Keratinocyte (primary cell): ENCODE measurements around the gene GGTLC2.

Experiments
- EZH2 ChIP-seq: IDR thresholded peaks from one replicate; pipeline ENCODE4 v1.6.1; 2012; ENCODE audit warnings: inconsistent platforms, mild to moderate bottlenecking, low read length, moderate library complexity
- TF ChIP-seq, protein P1 (sequence below), 3 experiments: IDR thresholded peaks in 1 of 3; conservative IDR thresholded peaks in 1 of 3; optimal IDR thresholded peaks in 1 of 3; 2 replicates in 2 of 3; 3 replicates in 1 of 3; pipeline versions ENCODE3 to v1.5.1; 2011; ENCODE audit warnings: low read length in 3 of 3, mild to moderate bottlenecking in 3 of 3, moderate library complexity in 2 of 3, control low read depth in 1 of 3, inconsistent platforms in 1 of 3; ENCODE audit not compliant: insufficient read depth in 2 of 3; ENCODE audit errors: extremely low read depth in 1 of 3

DNA sequence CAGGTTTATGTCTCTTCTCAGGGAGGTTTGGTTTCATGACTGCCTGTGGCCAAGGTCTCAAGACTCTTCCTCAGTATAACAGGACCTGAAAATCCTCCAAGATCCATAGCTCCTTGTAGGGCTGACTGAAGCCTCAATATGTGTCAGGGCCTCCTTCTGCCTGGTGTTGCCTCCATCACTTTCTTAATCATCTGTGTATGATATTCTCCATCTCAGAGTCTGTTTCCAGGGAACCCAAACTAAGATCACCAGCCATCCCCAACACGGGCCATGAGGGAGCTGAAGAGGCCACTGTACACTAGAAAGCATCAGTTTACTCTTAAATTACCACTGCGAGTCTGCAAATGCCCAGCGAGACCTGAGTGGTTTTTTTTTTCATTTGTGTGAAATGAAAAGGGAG lies 17.7 kb downstream of the GGTLC2 start:
- TF ChIP-seq, protein P1, sequence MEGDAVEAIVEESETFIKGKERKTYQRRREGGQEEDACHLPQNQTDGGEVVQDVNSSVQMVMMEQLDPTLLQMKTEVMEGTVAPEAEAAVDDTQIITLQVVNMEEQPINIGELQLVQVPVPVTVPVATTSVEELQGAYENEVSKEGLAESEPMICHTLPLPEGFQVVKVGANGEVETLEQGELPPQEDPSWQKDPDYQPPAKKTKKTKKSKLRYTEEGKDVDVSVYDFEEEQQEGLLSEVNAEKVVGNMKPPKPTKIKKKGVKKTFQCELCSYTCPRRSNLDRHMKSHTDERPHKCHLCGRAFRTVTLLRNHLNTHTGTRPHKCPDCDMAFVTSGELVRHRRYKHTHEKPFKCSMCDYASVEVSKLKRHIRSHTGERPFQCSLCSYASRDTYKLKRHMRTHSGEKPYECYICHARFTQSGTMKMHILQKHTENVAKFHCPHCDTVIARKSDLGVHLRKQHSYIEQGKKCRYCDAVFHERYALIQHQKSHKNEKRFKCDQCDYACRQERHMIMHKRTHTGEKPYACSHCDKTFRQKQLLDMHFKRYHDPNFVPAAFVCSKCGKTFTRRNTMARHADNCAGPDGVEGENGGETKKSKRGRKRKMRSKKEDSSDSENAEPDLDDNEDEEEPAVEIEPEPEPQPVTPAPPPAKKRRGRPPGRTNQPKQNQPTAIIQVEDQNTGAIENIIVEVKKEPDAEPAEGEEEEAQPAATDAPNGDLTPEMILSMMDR (optimal IDR thresholded peaks at IDR 0.05 in 1 of 3, IDR thresholded peaks at IDR 0.05 in 1 of 3, conservative IDR thresholded peaks at IDR 0.05 in 1 of 3; ENCODE audit: extremely low read depth in 1 of 3, insufficient read depth in 2 of 3, low read length in 3 of 3): no peak
- no peak for TF ChIP-seq EZH2
